ENCODE data around the gene PLA2G4A.

- TF ChIP-seq CTCF (IDR thresholded peaks at IDR 0.05): no peak
- TF ChIP-seq POLR2A (IDR thresholded peaks at IDR 0.05; ENCODE audit: low read depth): no peak
Measured at GRCh38 chr1:186880982-186881381, 52.2 kb downstream of the PLA2G4A start.
